RWPE2 (cell line): Measurements from ENCODE around the gene FAT2.
"Not testable (repeated sequence)": the region's sequence is repeated elsewhere in the genome, so short reads cannot be mapped to it uniquely, and the experiment has no call there.

ENCODE experiments used
- ATAC-seq: fragments of 200-7000 bp; cut with Tn5 transposase; 3 replicates; pipeline ENCODE4 v1.9.1; 2021; ENCODE audit warnings: low read depth
- DNase-seq: peaks from one replicate; pipeline ENCODE4 v3.0.0-alpha.2; 2020; ENCODE audit warnings: low spot score
- H3K27ac ChIP-seq: fragments of 450-650 bp; 2 replicates; pipeline ENCODE4 v1.5.1; 2017; ENCODE audit warnings: mild to moderate bottlenecking; ENCODE audit not compliant: poor library complexity, severe bottlenecking
- H3K27me3 ChIP-seq: fragments of 250-450 bp; sonication (Bioruptor Pico); 2 replicates; pipeline ENCODE4 v1.5.1; 2021; ENCODE audit warnings: mild to moderate bottlenecking, moderate library complexity; ENCODE audit not compliant: insufficient read depth, poor library complexity, severe bottlenecking
- H3K36me3 ChIP-seq: fragments of 250-450 bp; sonication (Bioruptor Pico); 2 replicates; pipeline ENCODE4 v1.5.1; 2020; ENCODE audit warnings: low read depth, mild to moderate bottlenecking, moderate library complexity
- H3K4me1 ChIP-seq: fragments of 250-450 bp; sonication (Bioruptor Pico); 2 replicates; pipeline ENCODE4 v1.5.1; 2021; ENCODE audit warnings: mild to moderate bottlenecking, moderate library complexity; ENCODE audit not compliant: insufficient read depth, poor library complexity, severe bottlenecking
- H3K4me3 ChIP-seq: fragments of 250-450 bp; sonication (Bioruptor Pico); 2 replicates; pipeline ENCODE4 v1.5.1; 2021; ENCODE audit warnings: mild to moderate bottlenecking, moderate library complexity; ENCODE audit not compliant: severe bottlenecking
- H3K9me3 ChIP-seq: fragments of 250-450 bp; sonication (Bioruptor Pico); 2 replicates; pipeline ENCODE4 v1.5.1; 2021; ENCODE audit warnings: mild to moderate bottlenecking, moderate library complexity; ENCODE audit not compliant: severe bottlenecking
- CTCF ChIP-seq: fragments of 450-650 bp; IDR thresholded peaks from one replicate; pipeline ENCODE4 v1.5.1; 2017; ENCODE audit warnings: mild to moderate bottlenecking, moderate library complexity; ENCODE audit not compliant: poor library complexity, severe bottlenecking

The FAT2 gene

GRCh38 chr5:151592855-151593408 lies 1.8 kb upstream of the FAT2 start:
- ATAC-seq (no peak), DNase-seq (no peak)
- no peaks in the 10 kb centered on the region for H3K27me3 ChIP-seq
- TF ChIP-seq CTCF, result no peak
- H3K4me3 ChIP-seq, result no peak overlapping the region
- H3K4me1 ChIP-seq, result peaks cover 41% of the 10 kb centered on the region
- no peaks in the 10 kb centered on the region for H3K9me3 ChIP-seq
- no peak overlapping the region for H3K27ac ChIP-seq
- H3K36me3 ChIP-seq, result peaks cover 18% of the 10 kb centered on the region

GRCh38 chr5:151589878-151590570 lies 1.1 kb downstream of the FAT2 start:
- Histone ChIP-seq H3K4me3 (peak overlapping the region; percentile 45), H3K36me3 (peaks cover 44% of the 10 kb centered on the region), H3K27me3 (no peaks in the 10 kb centered on the region), H3K4me1 (peaks cover 48% of the 10 kb centered on the region), H3K9me3 (no peaks in the 10 kb centered on the region), H3K27ac (peak overlapping the region; percentile 74)
- ATAC-seq (peak; percentile 59), DNase-seq (no peak)
- TF ChIP-seq CTCF, result no peak

GRCh38 chr5:151587796-151588555 lies 3.2 kb downstream of the FAT2 start:
- DNase-seq, result no peak
- Histone ChIP-seq H3K27me3 (no peaks in the 10 kb centered on the region), H3K36me3 (peaks cover 47% of the 10 kb centered on the region), H3K27ac (peak overlapping the region; percentile 74), H3K4me3 (no peak overlapping the region), H3K4me1 (peaks cover 53% of the 10 kb centered on the region), H3K9me3 (no peaks in the 10 kb centered on the region)
- TF ChIP-seq CTCF, result no peak
- no peak for ATAC-seq

- ATAC-seq (no peak), DNase-seq (peak; percentile 85)
- Histone ChIP-seq H3K36me3 (peaks cover 48% of the 10 kb centered on the region), H3K27me3 (no peaks in the 10 kb centered on the region), H3K4me1 (peaks cover 66% of the 10 kb centered on the region), H3K9me3 (no peaks in the 10 kb centered on the region), H3K27ac (peak overlapping the region; percentile 74), H3K4me3 (no peak overlapping the region)
- no peak for TF ChIP-seq CTCF
These were observed 5.2 kb downstream of the FAT2 start for GRCh38 chr5:151585970-151586369.

- not testable (repeated sequence) for H3K4me3 ChIP-seq, ATAC-seq, H3K9me3 ChIP-seq, DNase-seq, H3K27me3 ChIP-seq
- Histone ChIP-seq H3K27ac (peak overlapping the region; percentile 74), H3K36me3 (peaks cover 54% of the 10 kb centered on the region), H3K4me1 (peaks cover 67% of the 10 kb centered on the region)
These were observed 5.8 kb downstream of the FAT2 start for GRCh38 chr5:151585344-151585743.
